ENCODE results near the gene FBXO22.

FBXO22 gene

DNA sequence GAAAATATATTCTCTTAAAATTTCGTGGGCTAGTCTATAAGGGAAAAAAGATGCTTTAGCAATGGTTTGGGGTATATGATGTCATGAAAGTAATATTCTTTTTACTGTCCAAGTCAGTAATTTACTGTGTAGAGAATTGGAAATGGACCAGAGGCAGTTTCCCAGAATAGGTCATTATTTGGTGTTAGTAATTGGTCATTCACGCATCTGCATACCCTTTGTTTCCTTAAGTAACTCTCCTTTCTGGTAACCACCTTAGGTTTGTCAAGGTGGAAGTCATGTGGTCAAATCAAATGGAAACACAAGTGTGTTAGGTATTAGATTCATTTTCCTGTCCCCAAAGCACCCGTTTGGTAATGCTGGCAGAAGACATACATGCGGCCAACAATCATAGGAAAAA is 23.9 kb downstream of the FBXO22 start:
- Histone ChIP-seq H3K27ac (ENCODE audit: extremely low read depth, low read depth, low read length) (no peak overlapping the region), H3K36me3 (ENCODE audit: control insufficient read depth in 2 of 2, insufficient read depth in 1 of 2, low read length in 2 of 2) (peaks cover 51 to 79% of the 10 kb centered on the region in 2 experiments), H3K9me3 (ENCODE audit: control insufficient read depth, insufficient read depth, low read depth, low read length) (no peaks in the 10 kb centered on the region), H3K4me1 (ENCODE audit: control insufficient read depth, insufficient read depth, low read length) (peaks cover 9% of the 10 kb centered on the region), H3K4me3 (ENCODE audit: low read depth, low read length) (no peak overlapping the region)
- POLR2A ChIA-PET: no interaction called here
- TF ChIP-seq, protein P1, sequence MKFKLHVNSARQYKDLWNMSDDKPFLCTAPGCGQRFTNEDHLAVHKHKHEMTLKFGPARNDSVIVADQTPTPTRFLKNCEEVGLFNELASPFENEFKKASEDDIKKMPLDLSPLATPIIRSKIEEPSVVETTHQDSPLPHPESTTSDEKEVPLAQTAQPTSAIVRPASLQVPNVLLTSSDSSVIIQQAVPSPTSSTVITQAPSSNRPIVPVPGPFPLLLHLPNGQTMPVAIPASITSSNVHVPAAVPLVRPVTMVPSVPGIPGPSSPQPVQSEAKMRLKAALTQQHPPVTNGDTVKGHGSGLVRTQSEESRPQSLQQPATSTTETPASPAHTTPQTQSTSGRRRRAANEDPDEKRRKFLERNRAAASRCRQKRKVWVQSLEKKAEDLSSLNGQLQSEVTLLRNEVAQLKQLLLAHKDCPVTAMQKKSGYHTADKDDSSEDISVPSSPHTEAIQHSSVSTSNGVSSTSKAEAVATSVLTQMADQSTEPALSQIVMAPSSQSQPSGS (tag by site-specific recombination; IDR thresholded peaks at IDR 0.05; ENCODE audit: low read depth): 0 out of 2 replicates have a peak, but pooled peaks have one; percentile 9
- no peak for TF ChIP-seq ZNF311 (tag by site-specific recombination; IDR thresholded peaks at IDR 0.05; ENCODE audit: borderline replicate concordance)
- CTCF ChIA-PET: interaction anchor here (1.2 to 5.9 kb wide), 6 partner anchors 9 to 212 kb away, joined by 4 to 28 read pairs (median 11); partner anchors contain the start of gene FBXO22

DNA sequence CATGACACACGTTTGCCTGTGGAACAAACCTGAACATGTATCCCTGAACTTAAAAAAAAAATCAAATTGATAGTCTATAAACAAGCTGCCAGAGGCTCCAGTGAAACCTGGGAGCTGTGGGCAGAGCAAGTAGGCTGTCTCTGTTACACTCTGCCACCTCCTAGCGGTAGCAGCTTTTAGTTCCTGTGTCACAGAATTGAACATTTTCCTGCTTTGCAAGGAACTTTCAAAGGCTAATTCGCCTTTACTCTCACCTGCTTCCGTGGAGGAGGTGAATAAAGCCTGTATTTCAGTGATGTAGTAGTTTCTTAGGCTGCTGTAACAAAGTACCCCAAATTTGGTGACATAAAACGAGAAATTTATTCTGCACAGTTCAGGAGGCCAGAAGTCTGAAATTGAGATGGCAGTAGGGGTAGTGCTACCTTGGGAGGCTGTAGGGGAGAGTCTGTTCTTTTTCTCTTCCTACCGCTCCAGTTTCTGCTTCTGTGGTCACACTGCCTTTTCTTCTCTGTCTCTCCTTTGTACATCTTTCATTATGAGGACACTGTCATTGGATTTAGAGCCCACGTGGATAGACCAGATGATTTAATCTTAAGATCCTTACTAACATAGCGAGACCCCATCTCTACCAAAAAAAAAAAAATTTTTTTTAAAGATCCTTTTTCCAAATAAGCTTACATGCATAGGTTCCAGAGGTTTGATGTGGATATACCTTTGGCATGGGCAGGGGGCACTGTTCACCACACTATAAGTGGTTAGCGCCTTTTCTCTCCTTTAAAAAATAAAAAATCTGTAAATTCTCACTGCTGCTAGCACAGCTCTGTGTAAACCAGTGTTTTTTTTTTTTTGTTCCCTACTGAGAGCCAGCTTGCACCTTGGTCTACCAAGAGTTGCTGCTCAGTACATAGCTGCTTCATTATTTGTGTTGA is 25.3 kb downstream of the FBXO22 start:
- Histone ChIP-seq H3K36me3 (ENCODE audit: control insufficient read depth in 2 of 2, insufficient read depth in 1 of 2, low read length in 2 of 2) (peaks cover 61 to 79% of the 10 kb centered on the region in 2 experiments), H3K9me3 (ENCODE audit: control insufficient read depth, insufficient read depth, low read depth, low read length) (no peaks in the 10 kb centered on the region), H3K4me3 (ENCODE audit: low read depth, low read length) (no peak overlapping the region), H3K4me1 (ENCODE audit: control insufficient read depth, insufficient read depth, low read length) (peaks cover 9% of the 10 kb centered on the region), H3K27ac (ENCODE audit: extremely low read depth, low read depth, low read length) (no peak overlapping the region)
- POLR2A ChIA-PET: interaction anchor here (0.6 kb wide), 1 partner anchor 11 kb away, joined by 3 read pairs; no protein-coding TSS in a partner anchor
- CTCF ChIA-PET: interaction anchor here (0.5 to 5.9 kb wide), 35 partner anchors 8 to 227 kb away, joined by 3 to 28 read pairs (median 4); partner anchors contain the start of genes FBXO22, NRG4 and UBE2Q2
- TF ChIP-seq PRDM1 (tag by site-specific recombination; IDR thresholded peaks at IDR 0.05): peak; percentile 59
- TF ChIP-seq ZNF521 (tag by site-specific recombination; IDR thresholded peaks at IDR 0.05): no peak

DNA sequence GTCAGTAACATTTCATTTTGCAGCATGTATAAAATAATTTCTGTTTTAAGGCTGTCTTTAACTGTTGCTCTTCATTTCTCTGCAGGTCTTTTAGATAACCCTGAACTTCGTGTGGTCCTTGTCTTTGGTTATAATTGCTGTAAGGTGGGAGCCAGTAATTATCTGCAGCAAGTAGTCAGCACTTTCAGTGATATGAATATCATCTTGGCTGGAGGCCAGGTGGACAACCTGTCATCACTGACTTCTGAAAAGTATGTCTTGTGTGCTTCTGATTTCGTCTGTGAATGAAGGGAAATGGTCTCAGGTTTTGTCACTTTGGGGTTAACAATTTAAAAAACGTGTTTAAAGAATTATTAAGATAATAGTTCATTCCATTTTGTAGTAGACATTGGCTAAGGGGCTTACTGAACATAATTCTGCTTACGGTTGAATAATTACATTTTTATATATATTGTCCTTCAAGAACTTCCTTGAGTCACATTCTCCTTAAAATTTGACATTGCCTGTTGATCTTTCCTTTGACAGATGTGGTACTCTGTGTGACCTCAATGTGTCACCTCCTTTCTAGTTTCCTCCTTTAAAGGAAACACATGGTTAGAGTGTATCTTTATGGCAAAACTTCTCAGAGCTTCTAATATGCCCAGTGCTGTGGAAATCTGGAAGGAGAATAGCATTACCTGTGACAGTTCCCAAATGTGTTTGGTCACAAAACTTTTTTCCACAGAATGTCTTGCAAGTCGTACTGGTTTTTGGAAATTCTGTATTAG is 26.3 kb downstream of the FBXO22 start:
- no peak overlapping the region for H3K4me3 ChIP-seq (ENCODE audit: low read depth, low read length)
- H3K36me3 ChIP-seq (ENCODE audit: control insufficient read depth in 2 of 2, insufficient read depth in 1 of 2, low read length in 2 of 2): peaks cover 67 to 77% of the 10 kb centered on the region in 2 experiments
- no peaks in the 10 kb centered on the region for H3K9me3 ChIP-seq (ENCODE audit: control insufficient read depth, insufficient read depth, low read depth, low read length)
- no peak for TF ChIP-seq ZEB2 (tag by site-specific recombination; IDR thresholded peaks at IDR 0.05)
- peak; percentile 56 for TF ChIP-seq OSR2 (tag by site-specific recombination; IDR thresholded peaks at IDR 0.05)
- TF ChIP-seq SCRT2 (tag by site-specific recombination; IDR thresholded peaks at IDR 0.05): 0 out of 2 replicates have a peak, but pooled peaks have one; percentile 17
- peak; percentile 76 for TF ChIP-seq SP7 (tag by site-specific recombination; IDR thresholded peaks at IDR 0.05)
- POLR2A ChIA-PET: no interaction called here
- no peak overlapping the region for H3K27ac ChIP-seq (ENCODE audit: extremely low read depth, low read depth, low read length)
- peaks cover 9% of the 10 kb centered on the region for H3K4me1 ChIP-seq (ENCODE audit: control insufficient read depth, insufficient read depth, low read length)
- CTCF ChIA-PET: interaction anchor here (0.6 to 5.9 kb wide), 20 partner anchors 9 to 226 kb away, joined by 3 to 28 read pairs (median 5); no protein-coding TSS in a partner anchor

DNA sequence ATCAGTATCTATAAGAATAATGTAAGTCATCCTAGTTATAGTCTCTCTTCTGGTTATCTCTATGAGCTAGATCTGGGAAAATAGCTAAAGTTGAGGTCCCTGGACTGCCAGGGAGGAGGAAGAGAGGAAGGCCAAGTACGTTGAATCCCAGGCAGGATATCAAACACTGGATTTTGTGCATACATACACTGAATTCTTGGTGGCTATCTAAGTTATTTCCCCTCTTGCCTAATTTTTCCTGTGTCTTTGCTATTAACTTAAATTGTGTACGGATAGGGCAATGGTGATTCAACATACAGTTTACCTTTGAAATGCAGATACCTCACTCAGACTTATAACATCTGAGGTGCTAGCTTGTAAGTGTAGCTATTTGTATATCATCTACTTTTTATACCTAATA is 27.2 kb downstream of the FBXO22 start:
- peaks cover 69 to 75% of the 10 kb centered on the region in 2 experiments for H3K36me3 ChIP-seq (ENCODE audit: control insufficient read depth in 2 of 2, insufficient read depth in 1 of 2, low read length in 2 of 2)
- no peak overlapping the region for H3K27ac ChIP-seq (ENCODE audit: extremely low read depth, low read depth, low read length)
- ChIA-PET POLR2A (no interaction called here), CTCF (interaction anchor here (0.7 to 5.9 kb wide), 8 partner anchors 8 to 217 kb away, joined by 3 to 28 read pairs (median 5); no protein-coding TSS in a partner anchor)
- H3K4me1 ChIP-seq (ENCODE audit: control insufficient read depth, insufficient read depth, low read length): peaks cover 9% of the 10 kb centered on the region
- H3K4me3 ChIP-seq (ENCODE audit: low read depth, low read length): no peak overlapping the region
- H3K9me3 ChIP-seq (ENCODE audit: control insufficient read depth, insufficient read depth, low read depth, low read length): no peaks in the 10 kb centered on the region
- TF ChIP-seq HOXD13 (CRISPR knock-in tag; IDR thresholded peaks at IDR 0.05; ENCODE audit: borderline replicate concordance): no peak

DNA sequence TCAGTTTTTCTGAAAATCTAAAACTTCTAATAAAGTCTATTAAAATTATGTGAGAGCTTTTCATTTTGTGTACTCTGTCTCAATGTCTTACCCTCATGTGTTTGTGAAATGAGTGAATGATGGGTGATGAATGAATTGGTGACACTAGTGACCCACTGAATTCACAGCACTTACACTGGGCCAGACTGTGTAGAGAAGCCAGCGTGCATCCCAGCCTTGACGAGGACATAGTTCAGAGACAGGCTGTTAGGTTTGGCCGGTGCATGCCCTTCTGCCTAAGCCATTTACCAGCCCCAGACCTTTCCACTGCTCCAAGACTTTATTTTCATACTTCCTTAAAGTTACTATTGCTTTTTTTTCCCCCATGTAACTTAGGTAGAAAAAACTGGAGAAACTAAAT is 38.8 kb downstream of the FBXO22 start:
- CTCF ChIA-PET: no interaction called here
- Histone ChIP-seq H3K27ac (ENCODE audit: extremely low read depth, low read depth, low read length) (no peak overlapping the region), H3K9me3 (ENCODE audit: control insufficient read depth, insufficient read depth, low read depth, low read length) (no peaks in the 10 kb centered on the region), H3K36me3 (ENCODE audit: control insufficient read depth in 2 of 2, insufficient read depth in 1 of 2, low read length in 2 of 2) (peaks cover 5 to 18% of the 10 kb centered on the region in 2 experiments; a peak in 1 of 3 replicates), H3K4me3 (ENCODE audit: low read depth, low read length) (no peak overlapping the region), H3K4me1 (ENCODE audit: control insufficient read depth, insufficient read depth, low read length) (no peaks in the 10 kb centered on the region)
- POLR2A ChIA-PET: no interaction called here
- TF ChIP-seq ZNF707 (tag by site-specific recombination; IDR thresholded peaks at IDR 0.05): no peak
- TF ChIP-seq ZNF658 (tag by site-specific recombination; IDR thresholded peaks at IDR 0.05): no peak
- TF ChIP-seq ZNF146 (tag by site-specific recombination; IDR thresholded peaks at IDR 0.05): no peak
- no peak for TF ChIP-seq ZNF624 (tag by site-specific recombination; IDR thresholded peaks at IDR 0.05)
- TF ChIP-seq ZNF132 (tag by site-specific recombination; IDR thresholded peaks at IDR 0.05; ENCODE audit: borderline replicate concordance): no peak
- TF ChIP-seq, protein P2, sequence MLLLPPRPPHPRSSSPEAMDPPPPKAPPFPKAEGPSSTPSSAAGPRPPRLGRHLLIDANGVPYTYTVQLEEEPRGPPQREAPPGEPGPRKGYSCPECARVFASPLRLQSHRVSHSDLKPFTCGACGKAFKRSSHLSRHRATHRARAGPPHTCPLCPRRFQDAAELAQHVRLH (tag by site-specific recombination; IDR thresholded peaks at IDR 0.05): no peak
- no peak for TF ChIP-seq ZNF248 (tag by site-specific recombination; IDR thresholded peaks at IDR 0.05)
- no peak for TF ChIP-seq SALL2 (tag by site-specific recombination; IDR thresholded peaks at IDR 0.05; ENCODE audit: borderline replicate concordance)

All from HEK293 (cell line).